ENCODE data around the gene SSR1. TPM values are rescaled to one million over a fixed set of nuclear protein-coding genes. Genes with fewer than 3 reads are reported as not detected.

SSR1 gene
- total and polyA plus RNA-seq, 7 donors: 17.9 to 40.4 (median 35.4) TPM

GRCh38 chr6:7296602-7297001 lies 16.4 kb downstream of the SSR1 start:
- TF ChIP-seq CTCF (IDR thresholded peaks at IDR 0.05): no peak
- Histone ChIP-seq H3K4me1 (no peaks in the 10 kb centered on the region), H3K9me3 (no peaks in the 10 kb centered on the region), H3K27me3 (ENCODE audit: insufficient read depth in 3 of 3, low read length in 2 of 3) (no peaks in the 10 kb centered on the region), H3K4me3 (no peak overlapping the region), H3K27ac (no peak overlapping the region), H3K36me3 (ENCODE audit: insufficient read depth in 1 of 2, low read depth in 1 of 2) (peaks cover 23 to 100% of the 10 kb centered on the region in 2 donors)
- WGBS, 3 donors: 90 to 98% (median 92%) methylated on average over 2 of the region's 2 CpGs
- intact Hi-C loops (cut with DNase I): loop anchor here in 1 of 2 donors (5.0 kb wide), 1 partner anchor 306 kb away; no protein-coding TSS in a partner anchor
- ATAC-seq: no peak
- DNase-seq: no peak

GRCh38 chr6:7295916-7296315 lies 17.1 kb downstream of the SSR1 start:
- Histone ChIP-seq H3K36me3 (ENCODE audit: insufficient read depth in 1 of 2, low read depth in 1 of 2) (peaks cover 19 to 100% of the 10 kb centered on the region in 2 donors), H3K27me3 (ENCODE audit: insufficient read depth in 3 of 3, low read length in 2 of 3) (no peaks in the 10 kb centered on the region), H3K27ac (no peak overlapping the region), H3K4me1 (no peaks in the 10 kb centered on the region), H3K4me3 (no peak overlapping the region), H3K9me3 (no peaks in the 10 kb centered on the region)
- DNase-seq (no peak), ATAC-seq (no peak)
- 88 to 94% (median 90%) methylated on average over 3 of the region's 3 CpGs for WGBS, 3 donors
- no peak for TF ChIP-seq CTCF (IDR thresholded peaks at IDR 0.05)
- intact Hi-C loops (cut with DNase I): loop anchor here in 1 of 2 donors (5.0 kb wide), 1 partner anchor 306 kb away; no protein-coding TSS in a partner anchor

- peaks cover 11 to 100% of the 10 kb centered on the region in 2 donors for H3K36me3 ChIP-seq (ENCODE audit: insufficient read depth in 1 of 2, low read depth in 1 of 2)
- H3K9me3 ChIP-seq: no peaks in the 10 kb centered on the region
- TF ChIP-seq CTCF (IDR thresholded peaks at IDR 0.05): no peak
- no peaks in the 10 kb centered on the region for H3K27me3 ChIP-seq (ENCODE audit: insufficient read depth in 3 of 3, low read length in 2 of 3)
- ATAC-seq (no peak), DNase-seq (no peak)
- 69 to 78% (median 75%) methylated on average over 6 of the region's 6 CpGs for WGBS, 3 donors
- H3K27ac ChIP-seq: no peak overlapping the region
- H3K4me3 ChIP-seq: no peak overlapping the region
- intact Hi-C loops (cut with DNase I): no loop called here
- H3K4me1 ChIP-seq: no peaks in the 10 kb centered on the region
Observed at GRCh38 chr6:7292596-7293255, 20.3 kb downstream of the SSR1 start.

GRCh38 chr6:7290079-7290478 lies 22.9 kb downstream of the SSR1 start:
- no peak overlapping the region for H3K27ac ChIP-seq
- ATAC-seq (no peak), DNase-seq (no peak)
- no peak for TF ChIP-seq CTCF (IDR thresholded peaks at IDR 0.05)
- H3K4me1 ChIP-seq: no peaks in the 10 kb centered on the region
- peaks cover 9 to 100% of the 10 kb centered on the region in 2 donors for H3K36me3 ChIP-seq (ENCODE audit: insufficient read depth in 1 of 2, low read depth in 1 of 2)
- WGBS, 3 donors: 87 to 98% (median 96%) methylated on average over 1 of the region's 1 CpG
- intact Hi-C loops (cut with DNase I): no loop called here
- H3K9me3 ChIP-seq: no peaks in the 10 kb centered on the region
- H3K4me3 ChIP-seq: no peak overlapping the region
- H3K27me3 ChIP-seq (ENCODE audit: insufficient read depth in 3 of 3, low read length in 2 of 3): no peaks in the 10 kb centered on the region

Data from psoas muscle (tissue), 8 donors.